Ishikawa (cell line): ENCODE data around the gene NRXN3.

Experiments
- CEBPB ChIP-seq: IDR thresholded peaks from 2 replicates; pipeline ENCODE4 v1.6.1; 2012
- CREB1 ChIP-seq: IDR thresholded peaks from 2 replicates; pipeline ENCODE4 v1.6.1; 2012; ENCODE audit warnings: low read depth
- EGR1 ChIP-seq: IDR thresholded peaks from 2 replicates; pipeline ENCODE4 v1.6.1; 2012
- EP300 ChIP-seq: IDR thresholded peaks from 2 replicates; pipeline ENCODE4 v1.6.1; 2012; ENCODE audit warnings: borderline replicate concordance
- MAX ChIP-seq: IDR thresholded peaks from 2 replicates; pipeline ENCODE4 v1.6.1; 2012
- TAF1 ChIP-seq: IDR thresholded peaks from 2 replicates; pipeline ENCODE4 v1.6.1; 2012; ENCODE audit warnings: low read depth, mild to moderate bottlenecking
- ZBTB7A ChIP-seq: IDR thresholded peaks from 2 replicates; pipeline ENCODE4 v1.6.1; 2012; ENCODE audit warnings: low read depth
- TF ChIP-seq, protein P1 (sequence below): IDR thresholded peaks from 2 replicates; pipeline ENCODE4 v1.6.1; 2012; ENCODE audit warnings: low read depth, mild to moderate bottlenecking

DNA sequence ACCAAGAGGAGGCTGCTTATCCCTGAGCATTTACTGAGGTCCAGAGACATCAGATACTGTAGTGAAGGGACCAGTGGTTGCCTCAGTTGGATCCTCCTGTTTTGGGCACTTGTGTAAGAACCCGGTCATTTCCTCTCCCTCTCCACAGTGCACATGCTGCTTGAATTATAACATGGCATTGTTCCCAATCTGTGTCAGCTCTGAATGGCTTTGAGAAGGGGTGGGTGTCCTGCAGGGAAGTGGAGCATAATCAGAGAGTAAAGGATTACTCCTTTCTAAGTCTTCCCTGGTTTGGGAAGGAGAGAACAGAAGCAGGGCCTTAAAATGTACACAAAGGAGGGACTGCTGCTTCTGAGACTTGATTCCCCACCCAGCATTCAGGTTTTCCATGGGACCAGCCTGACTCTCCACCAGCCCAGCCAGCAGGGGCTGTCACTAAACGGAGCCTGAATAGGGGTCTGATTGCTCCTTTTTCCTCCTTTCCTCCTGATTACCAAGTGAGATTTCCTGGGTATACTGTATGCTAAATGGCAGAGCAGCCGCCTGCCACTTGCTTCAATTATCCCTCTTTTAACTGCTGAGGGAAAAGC is 78.4 kb downstream of the NRXN3 start:
- TF ChIP-seq EP300 (no peak), ZBTB7A (no peak), EGR1 (no peak), CREB1 (no peak), MAX (no peak), TAF1 (no peak), CEBPB (no peak)
- TF ChIP-seq, protein P1, sequence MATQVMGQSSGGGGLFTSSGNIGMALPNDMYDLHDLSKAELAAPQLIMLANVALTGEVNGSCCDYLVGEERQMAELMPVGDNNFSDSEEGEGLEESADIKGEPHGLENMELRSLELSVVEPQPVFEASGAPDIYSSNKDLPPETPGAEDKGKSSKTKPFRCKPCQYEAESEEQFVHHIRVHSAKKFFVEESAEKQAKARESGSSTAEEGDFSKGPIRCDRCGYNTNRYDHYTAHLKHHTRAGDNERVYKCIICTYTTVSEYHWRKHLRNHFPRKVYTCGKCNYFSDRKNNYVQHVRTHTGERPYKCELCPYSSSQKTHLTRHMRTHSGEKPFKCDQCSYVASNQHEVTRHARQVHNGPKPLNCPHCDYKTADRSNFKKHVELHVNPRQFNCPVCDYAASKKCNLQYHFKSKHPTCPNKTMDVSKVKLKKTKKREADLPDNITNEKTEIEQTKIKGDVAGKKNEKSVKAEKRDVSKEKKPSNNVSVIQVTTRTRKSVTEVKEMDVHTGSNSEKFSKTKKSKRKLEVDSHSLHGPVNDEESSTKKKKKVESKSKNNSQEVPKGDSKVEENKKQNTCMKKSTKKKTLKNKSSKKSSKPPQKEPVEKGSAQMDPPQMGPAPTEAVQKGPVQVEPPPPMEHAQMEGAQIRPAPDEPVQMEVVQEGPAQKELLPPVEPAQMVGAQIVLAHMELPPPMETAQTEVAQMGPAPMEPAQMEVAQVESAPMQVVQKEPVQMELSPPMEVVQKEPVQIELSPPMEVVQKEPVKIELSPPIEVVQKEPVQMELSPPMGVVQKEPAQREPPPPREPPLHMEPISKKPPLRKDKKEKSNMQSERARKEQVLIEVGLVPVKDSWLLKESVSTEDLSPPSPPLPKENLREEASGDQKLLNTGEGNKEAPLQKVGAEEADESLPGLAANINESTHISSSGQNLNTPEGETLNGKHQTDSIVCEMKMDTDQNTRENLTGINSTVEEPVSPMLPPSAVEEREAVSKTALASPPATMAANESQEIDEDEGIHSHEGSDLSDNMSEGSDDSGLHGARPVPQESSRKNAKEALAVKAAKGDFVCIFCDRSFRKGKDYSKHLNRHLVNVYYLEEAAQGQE, result no peak
